HG03159 (cell line): ENCODE measurements around the gene SYMPK.
"Not testable (repeated sequence)": the region's sequence is repeated elsewhere in the genome, so short reads cannot be mapped to it uniquely, and the experiment has no call there.

ENCODE experiments used
- ATAC-seq: cut with Tn5 transposase; IDR thresholded peaks from one replicate; pipeline ENCODE4 v1.9.1; 2021; ENCODE audit warnings: mild to moderate bottlenecking, moderate library complexity; ENCODE audit not compliant: unreplicated experiment

The SYMPK gene

DNA sequence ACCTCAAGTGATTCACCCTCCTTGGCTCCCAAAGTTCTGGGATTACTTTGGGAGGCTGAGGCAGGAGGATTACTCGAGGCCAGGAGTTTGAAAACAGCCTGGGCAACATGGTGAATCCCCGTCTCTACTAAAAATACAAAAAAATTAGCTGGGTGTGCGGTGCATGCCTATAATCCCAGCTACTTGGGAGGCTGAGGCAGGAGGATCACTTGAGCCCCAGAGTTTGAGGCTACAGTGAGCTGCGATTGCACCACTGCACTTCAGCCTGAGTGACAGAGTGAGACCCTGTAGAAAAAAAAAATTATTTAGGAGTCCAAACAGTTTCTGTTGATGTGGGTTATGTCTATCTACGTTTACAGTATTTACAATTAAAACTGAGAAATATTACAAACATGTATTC lies 7.9 kb upstream of the SYMPK start:
- no peak for ATAC-seq

DNA sequence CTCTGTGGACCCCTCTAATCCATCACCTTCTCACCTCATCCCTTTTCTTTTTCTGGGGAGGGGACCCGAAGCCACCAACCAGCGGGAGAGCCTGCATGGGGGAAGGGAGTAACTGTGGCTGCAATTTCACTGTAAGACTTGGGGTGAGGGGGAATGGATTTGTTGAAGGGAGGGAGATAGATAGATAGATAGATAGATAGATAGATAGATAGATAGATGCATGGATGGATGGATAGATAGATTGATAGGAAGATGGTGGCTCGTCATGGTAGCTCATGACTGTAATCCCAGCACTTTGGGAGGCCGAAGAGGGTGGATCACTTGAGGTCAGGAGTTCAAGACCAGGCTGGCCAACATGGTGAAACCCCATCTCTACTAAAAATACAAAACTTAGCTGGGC lies 4.3 kb upstream of the SYMPK start:
- not testable (repeated sequence) for ATAC-seq

DNA sequence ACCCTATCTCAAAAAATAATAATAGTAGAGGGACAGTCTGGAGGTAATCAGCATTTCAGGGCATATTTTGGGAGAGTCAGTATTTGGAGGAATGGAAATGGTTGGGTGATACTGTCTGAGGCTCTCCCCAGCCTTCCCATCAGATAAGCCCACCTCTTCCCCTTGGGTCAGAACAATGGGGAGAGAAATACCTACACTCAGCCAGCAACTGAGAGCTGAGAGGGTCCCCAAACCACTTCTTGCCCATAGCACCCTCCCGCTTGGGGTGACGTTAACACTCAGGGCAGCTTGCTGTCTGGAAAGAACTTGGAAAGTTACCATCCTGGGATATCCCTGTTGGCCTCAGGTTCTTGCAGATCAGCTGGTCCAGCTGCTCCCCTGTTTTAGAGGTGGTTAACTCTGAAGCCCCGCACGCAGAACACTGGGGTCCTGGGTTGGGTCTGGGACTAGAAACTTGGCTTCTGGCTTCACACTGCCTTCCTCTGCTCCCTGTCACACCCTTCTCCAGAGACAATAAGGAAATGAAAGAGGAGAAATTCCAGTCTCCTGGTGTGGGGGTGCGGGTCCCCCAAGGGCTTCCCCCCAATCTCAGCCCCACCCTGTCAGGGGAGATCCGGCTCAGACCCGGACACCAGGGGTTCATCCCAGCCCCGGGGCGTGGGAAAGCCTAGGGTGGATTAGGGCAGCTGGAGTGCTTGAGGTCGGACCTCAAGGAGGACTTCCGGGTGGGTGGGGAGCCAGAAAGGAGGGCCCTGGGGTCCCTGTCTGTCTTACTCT lies 3.6 kb upstream of the SYMPK start:
- ATAC-seq, result no peak

DNA sequence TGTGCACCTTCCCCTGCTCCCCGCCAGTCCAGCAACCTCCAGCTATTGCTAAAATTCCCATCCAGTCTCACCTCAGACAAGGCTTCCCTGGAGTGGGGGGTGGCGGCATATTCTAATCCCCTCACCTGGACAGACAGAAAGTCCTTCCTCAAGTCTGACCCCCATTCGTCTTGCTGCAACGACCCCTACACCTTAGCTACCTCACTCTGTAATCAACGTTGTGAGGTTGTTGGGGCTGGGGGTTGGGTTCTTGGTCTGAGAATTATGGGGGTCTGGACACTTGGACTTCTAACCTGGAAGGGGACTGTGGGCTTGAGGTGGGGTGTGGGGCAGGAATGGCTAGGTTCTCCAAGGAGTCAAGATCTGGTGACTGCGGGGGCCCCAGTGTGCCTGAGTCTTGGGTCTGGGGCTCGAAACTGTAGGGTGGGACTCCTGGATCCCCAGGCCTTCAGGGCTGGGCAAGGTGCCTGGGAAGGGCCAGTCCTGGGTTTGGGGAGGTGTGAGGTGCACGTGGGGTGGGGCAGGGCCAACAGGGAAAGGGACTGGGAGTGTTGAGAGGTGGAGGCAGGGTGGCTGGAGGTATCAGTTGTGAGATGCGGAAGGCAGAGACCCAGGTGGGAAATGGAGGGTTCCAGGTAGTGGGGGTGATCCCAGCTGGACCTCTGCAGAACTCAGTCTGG lies 2.5 kb upstream of the SYMPK start:
- ATAC-seq, result no peak

DNA sequence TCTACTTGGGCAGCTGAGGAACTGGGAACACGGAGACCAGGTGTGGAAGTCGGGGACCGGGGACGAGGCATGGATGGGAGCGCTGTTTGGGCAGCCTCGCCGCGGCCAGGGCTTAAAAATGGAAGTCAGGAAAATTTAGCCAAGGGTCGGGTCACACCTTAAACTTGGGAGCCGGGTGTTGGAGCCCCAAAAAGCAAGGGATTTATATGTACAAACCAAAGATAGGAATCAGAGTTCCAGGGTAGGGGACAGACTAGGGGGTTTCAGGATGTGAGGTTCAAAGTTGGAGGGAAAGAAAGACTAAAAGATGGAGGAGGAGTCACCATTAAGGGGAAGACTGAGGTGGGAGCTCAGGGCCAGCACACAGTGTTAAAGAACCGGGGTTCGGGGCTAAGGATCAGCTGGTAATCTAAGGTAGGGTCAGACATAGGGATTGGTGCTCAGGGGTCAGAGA lies 1.7 kb upstream of the SYMPK start:
- ATAC-seq, result no peak

DNA sequence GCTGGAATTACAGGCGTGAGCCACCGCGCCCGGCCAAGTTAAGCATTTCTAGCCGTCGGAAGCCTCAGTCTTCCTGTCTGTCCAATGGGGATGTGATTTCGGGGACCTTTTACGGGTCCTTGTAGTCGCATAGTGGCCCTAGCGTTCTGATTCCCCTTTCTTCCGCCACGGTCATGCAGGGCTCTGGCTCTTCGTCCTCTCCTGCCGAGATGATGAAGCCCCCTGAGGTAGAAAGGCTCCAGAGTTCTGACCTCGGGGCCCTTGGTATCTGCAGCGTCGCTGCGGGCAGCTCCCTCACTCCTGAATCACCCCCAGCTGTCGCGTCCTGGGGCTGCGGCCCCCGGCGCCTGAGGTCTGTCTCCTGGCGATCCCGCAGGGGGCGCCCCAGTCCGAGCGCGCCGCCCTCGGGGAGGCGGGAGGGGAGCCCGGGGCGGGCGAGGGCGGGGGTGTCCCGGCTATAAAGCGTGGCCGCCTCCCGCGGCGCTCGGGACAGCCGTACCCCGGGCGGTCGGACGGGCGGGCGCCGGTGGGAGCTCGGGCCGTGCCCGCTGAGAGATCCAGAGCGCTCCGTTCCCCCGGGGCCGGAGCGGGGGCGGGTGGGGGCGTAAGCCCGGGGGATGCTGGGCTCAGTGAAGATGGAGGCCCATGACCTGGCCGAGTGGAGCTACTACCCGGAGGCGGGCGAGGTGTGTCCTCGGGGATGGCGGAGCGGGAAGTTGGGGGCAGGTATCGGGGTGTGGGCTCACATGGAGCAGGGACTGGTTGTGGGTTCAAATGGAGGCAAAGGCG lies 1.1 kb upstream of the SYMPK start, which contains the start of gene FOXA3:
Gene FOXA3, plus strand, starts transcription at position 487 of the 789 bp plus-strand sequence. Its CDS starts 131 bp downstream, at position 618.
- no peak for ATAC-seq

DNA sequence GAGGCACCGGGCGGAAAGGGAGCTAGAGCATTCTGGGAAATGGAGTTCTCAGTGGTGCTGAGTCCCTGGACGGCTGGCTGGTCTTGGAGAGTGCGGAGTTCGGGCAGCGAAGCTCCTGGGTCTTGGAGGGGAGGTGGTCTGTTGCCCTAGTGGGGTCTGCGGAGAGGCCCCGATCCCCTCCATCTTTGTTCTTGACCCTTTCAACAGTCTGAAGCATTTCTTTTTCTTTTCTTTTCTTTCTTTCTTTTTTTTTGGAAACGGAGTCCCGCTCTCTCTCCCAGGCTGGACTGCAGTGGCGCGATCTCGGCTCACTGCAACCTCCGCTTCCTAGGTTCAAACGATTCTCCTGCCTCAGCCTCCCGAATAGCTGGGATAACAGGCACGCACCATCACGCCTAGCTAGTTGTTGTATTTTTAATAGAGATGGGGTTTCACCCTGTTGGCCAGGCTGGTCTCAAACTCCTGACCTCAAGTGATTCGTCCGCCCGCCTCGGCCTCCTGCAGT lies 440 bp upstream of the SYMPK start:
- no peak for ATAC-seq

DNA sequence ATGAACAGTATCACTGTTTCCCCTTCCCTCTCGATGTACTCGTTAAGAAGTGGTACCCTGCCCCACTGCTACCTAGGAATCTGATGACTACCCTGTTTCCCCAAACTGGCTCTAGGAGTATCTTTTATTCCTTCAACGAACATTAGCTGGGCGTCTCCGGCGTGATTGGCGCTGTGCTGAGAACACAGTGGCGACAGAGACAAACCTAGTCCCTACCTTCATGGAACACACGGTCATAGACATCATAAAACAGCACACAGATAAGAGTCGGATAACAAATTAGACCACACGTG lies 730 bp downstream of the SYMPK start:
- peak; percentile 7 for ATAC-seq

DNA sequence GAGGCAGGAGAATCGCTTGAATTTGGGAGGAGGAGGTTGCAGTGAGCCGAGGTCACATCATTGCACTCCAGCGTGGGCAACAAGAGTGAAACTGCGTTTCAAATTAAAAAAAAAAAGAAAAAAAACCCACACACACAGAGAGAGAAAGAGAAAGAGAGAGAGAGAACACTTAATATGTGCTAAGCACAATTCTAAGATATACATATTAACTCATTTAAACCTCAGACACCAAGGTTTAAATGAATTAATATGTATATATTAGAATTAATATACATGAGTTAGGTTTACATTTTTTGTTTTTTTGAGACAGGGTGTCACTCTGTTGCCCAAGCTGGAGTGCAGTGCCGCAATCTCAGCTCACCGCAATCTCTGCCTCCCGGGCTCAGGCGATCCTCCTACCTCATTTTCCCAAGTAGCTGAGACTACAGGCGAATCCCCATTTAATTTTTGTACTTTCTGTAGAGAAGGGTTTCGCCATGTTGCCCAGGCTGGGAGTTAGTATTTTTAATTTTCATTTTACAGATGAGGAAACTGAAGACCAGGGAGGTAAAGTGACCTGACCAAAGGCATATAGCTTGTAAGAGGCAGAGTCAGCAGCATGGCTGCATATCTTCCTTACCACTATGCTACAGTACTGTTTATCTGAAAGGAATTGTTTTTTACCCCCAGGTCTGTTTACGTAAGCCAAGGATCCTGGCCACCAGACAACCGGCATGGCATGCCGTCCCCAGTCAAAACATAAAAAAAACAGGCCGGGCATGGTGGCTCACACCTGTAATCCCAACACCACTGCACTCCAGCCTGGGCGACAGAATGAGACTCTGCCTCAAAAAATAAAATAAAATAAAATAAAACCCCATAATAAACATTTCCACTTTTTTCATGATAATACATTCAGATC lies 2.3 kb downstream of the SYMPK start:
- no peak for ATAC-seq

DNA sequence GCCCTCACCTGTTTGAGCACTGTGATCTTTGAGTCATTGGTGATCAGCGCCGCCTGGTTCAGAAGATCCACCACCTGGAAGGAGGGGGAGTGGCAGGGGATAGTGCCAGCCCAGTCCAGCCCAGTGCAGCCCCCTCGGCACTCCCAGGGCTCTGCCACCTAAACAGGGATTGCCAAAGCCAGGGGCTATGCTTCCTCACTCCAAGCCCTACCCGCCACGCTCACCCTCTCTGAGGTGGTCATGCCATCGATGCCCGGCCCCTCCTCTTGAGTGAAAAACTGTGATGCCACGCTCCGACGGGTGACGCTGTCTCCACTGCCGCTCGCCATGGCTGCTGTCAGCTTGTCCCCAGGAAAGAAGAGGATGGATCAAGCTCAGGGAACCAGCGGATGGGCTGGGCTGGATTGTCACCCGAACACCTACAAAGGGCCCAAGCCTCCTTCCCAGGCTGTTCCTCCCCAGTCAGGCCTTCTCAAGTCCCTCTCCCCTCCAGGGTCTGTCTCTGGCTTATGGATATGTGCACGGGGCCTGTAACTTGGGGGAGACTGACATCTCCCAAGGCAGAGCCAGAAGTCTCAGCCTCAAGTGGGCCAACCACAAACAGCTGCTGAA lies 8.7 kb downstream of the SYMPK start:
- ATAC-seq, result no peak

DNA sequence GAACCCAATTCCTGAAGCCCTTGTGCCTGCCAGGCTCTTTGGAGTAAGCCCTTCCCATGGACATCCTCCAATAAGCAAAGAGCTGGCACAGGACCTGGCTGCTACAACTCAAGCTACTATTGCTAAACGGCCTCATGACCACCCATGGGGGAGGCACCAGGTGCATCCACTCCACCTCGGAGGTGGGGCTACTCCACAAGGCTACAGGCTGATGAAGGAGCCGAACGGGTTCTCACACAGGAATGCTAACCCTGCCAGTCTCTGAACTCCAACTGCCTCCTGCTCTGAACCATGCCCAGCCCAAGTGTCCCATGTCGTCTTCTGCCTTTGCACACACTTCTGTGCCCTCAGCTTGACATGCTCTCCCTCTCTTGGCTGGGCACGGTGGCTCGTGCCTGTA lies 10.0 kb downstream of the SYMPK start:
- ATAC-seq, result no peak

DNA sequence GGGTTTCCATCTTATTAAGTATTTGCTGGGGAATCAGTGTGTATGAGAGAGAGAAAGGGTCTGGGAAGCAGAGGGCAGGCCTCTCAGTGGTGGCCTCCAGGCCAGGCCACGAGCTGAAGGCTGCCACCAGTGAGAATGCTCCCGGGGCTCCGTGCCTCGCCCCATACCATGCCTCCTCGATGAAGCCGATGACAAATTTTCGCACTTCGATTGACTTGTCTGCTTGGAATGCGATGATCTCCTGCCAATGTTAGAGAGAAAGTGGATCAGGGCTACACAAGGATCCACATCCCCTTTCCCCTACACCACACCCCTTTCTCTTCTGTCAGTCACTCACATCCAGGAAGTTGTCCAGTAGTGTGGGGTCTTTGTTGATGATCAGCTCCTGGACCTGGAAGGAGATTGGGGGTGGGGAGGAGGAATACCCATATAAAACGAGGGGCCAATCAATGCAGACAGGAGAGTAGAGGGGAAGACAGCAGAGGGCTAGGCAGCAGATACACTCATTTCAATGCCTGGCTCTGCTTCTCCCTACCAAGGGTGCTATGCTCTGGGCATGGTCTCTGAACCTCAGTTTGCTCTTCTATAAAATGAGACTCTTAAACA lies 10.7 kb downstream of the SYMPK start:
- ATAC-seq, result no peak

DNA sequence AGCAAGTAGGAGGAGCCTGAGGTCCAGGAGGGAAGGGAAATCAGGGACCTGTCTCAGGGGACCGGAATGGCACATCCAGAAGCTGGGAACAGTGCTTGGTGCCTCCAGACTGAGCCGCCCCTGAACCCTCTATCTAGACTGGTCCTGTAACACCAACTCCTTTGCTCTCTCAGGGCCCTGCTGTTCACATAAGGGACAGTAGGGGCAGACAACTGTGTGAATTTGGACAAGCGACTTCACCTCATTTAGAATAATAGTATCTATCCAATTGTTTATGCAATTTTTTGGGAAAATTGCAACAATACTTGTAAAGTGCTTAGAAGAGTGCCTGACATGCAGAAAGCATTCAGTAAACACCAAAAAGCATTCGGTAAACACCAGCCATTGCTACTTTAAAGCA lies 14.0 kb downstream of the SYMPK start:
- no peak for ATAC-seq

DNA sequence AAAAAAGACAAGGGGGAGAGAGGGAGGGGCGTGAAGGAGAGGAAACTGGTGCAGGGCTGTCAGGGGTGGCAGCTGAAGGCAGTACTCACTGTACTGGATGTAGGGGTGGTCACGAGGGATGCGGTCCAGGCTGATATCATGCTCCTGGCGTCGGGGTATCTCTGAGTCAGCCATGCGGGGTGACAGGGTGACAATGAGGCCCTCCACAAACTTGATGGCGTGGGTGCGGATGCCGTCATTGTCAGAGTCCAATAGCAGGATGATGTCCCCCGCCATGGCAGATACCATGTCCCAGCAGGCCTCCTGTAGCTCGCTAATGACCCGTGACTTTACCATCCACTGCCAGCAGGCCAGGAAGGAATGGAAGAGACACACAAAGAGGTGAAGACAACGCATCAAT lies 15.3 kb downstream of the SYMPK start:
- ATAC-seq, result no peak

DNA sequence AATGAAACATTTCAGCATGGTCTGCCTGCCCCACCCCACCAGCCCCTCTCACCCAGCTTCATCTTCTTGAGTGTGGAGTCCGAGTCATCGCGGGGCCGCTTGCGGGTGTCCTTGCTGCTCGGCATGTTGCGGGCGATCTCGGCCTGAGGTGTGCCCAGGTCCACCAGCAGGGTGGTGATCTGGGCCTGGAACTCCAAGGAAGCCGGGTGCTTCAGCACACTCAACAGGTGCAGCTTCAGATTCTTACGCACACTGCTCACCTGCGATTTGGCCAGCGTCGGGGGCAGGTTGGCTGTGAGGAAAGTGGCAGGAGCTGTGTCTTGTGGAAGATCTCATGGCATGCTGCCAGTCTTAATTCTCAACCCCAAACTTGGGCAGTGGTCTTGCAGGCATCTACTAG lies 20.7 kb downstream of the SYMPK start:
- no peak for ATAC-seq

DNA sequence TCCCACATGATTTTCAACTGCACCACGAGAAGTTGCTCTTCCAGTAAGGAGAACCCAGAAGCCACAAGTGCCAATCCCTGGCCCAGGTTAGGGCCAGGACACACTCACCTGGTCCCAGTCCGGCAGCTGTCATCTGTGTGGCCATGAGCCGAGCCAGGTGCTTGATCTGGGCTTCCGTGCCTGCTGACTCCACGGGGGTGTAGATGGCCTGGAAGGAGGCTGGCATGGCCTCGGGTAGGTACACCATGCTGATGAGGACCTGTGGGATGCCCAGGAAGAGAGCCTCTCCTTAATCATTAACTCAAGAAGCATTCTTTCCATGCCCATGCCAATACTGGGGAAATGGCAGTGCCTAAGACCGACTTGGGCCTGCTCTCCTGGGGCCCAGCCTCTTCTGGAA lies 28.0 kb downstream of the SYMPK start:
- no peak for ATAC-seq

DNA sequence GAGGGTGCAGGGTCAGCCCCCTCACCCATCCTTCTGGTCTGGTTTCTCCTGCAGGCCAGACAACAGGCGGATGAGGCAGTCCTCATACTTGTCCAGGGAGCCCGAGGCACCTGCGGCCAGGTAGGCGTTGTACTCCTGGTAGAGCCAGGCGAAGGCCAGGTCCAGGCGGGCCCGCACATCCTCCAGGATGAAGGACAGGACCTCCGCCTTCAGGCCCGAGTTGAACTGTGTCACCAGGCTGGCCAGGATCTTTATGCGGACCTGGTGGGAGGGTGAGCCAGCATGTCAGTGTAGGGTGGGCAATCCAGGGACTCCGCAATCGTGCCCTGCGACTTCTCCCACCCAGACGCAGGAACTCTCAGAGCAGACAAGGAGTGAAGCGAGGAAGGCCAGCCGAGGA lies 34.0 kb downstream of the SYMPK start:
- no peak for ATAC-seq

DNA sequence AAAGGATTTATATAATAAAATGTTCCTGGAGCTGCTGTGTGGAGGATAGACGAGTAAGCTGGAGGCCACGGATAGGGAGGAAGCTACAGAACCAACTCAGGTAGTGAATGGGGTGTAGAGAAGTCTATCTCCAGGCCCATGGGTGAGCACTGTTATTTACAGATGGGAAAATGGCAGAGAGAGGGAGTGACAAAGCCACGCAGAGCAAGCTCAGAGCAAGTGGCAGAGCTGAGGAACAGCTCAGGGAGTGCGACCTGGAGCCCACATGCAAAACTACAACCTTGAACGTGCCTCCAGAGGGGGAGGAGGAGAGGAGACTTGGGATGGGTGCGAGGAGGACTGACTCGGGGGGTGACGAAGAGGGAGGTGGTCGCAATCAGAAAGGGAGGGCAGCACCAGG lies 34.4 kb downstream of the SYMPK start:
- ATAC-seq, result no peak

DNA sequence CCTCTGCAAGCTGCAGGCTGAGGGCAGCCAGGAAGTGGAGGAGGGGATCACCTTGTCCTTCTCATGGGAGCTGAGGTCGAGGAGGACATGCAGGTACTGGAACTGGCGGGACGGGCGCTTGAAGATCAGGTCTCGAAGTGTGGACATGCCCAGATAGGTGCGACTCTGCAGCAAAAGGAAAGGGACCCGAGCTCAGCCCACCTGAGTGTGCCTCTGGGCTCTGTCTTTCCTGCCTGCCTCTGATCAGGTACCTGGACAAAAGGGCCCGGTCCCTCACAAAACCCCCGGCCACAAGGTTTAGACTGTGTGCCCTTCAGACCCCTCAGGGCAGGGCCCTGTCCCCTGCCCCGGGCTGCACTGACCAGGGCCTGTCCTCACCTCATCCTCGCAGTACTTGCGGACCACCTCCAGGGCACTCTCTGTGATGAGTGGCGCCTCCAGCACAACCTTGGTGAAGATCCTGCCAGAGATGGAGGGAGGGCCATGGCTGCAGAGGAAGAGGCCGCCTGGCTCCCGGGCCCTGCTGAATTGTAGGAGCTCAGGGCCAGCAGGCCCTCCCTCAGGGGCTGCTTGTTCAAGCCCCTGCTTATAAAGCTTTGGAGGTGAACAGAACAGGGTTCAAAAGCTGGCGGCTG lies 35.4 kb downstream of the SYMPK start:
- ATAC-seq, result no peak
